Measurements from ENCODE around the gene ZDHHC14. TPM values are rescaled to one million over a fixed set of nuclear protein-coding genes. Genes with fewer than 3 reads are reported as not detected.

Gene ZDHHC14
- total RNA-seq, 1 experiment from 2014 or later: 3.2 TPM

- no peaks in the 10 kb centered on the region for H3K9me3 Mint-ChIP-seq (ENCODE audit: unreplicated experiment)
- peaks cover 17% of the 10 kb centered on the region for H3K4me1 Mint-ChIP-seq (ENCODE audit: insufficient read depth, unreplicated experiment)
Measured at GRCh38 chr6:157549468-157549745, 168.4 kb downstream of the ZDHHC14 start.

GRCh38 chr6:157550114-157550989, 169.4 kb downstream of the ZDHHC14 start:
- intact Hi-C loops (cut with micrococcal nuclease): loop anchor here (5.0 kb wide), 1 partner anchor 168 kb away; the partner anchor contains the start of gene ZDHHC14
- H3K9me3 Mint-ChIP-seq (ENCODE audit: unreplicated experiment): no peaks in the 10 kb centered on the region
- no TSS peak for BruUV-seq (replicated peaks)
- H3K4me3 Mint-ChIP-seq (ENCODE audit: unreplicated experiment): no peak overlapping the region
- no peak for TF ChIP-seq CTCF (IDR thresholded peaks at IDR 0.05; ENCODE audit: unreplicated experiment)
- ChIA-PET POLR2A (interaction anchor here (1.6 kb wide), 1 partner anchor 7 kb away, joined by 3 read pairs; no protein-coding TSS in a partner anchor), CTCF (no interaction called here)
- H3K4me1 Mint-ChIP-seq (ENCODE audit: insufficient read depth, unreplicated experiment): peaks cover 17% of the 10 kb centered on the region
- no peaks in the 10 kb centered on the region for H3K27me3 Mint-ChIP-seq (ENCODE audit: insufficient read depth, unreplicated experiment)
- DNase-seq (ENCODE audit: unreplicated experiment): no peak
- H3K27ac Mint-ChIP-seq (ENCODE audit: low read depth, unreplicated experiment): no peak overlapping the region
- H3K36me3 Mint-ChIP-seq (ENCODE audit: insufficient read depth, unreplicated experiment): no peaks in the 10 kb centered on the region

More at GRCh38 chr6:157549468-157549745, 168.4 kb downstream of the ZDHHC14 start:
- BruUV-seq (replicated peaks): no TSS peak
- ChIA-PET CTCF (interaction anchor here (0.5 kb wide), 1 partner anchor 14 kb away, joined by 3 read pairs; no protein-coding TSS in a partner anchor), POLR2A (no interaction called here)
- TF ChIP-seq CTCF (IDR thresholded peaks at IDR 0.05; ENCODE audit: unreplicated experiment): no peak
- no peak overlapping the region for H3K4me3 Mint-ChIP-seq (ENCODE audit: unreplicated experiment)
- no peaks in the 10 kb centered on the region for H3K27me3 Mint-ChIP-seq (ENCODE audit: insufficient read depth, unreplicated experiment)
- H3K27ac Mint-ChIP-seq (ENCODE audit: low read depth, unreplicated experiment): no peak overlapping the region
- DNase-seq (ENCODE audit: unreplicated experiment): no peak
- H3K36me3 Mint-ChIP-seq (ENCODE audit: insufficient read depth, unreplicated experiment): no peaks in the 10 kb centered on the region
- intact Hi-C loops (cut with micrococcal nuclease): no loop called here

- no peak overlapping the region for H3K4me3 Mint-ChIP-seq (ENCODE audit: unreplicated experiment)
- H3K9me3 Mint-ChIP-seq (ENCODE audit: unreplicated experiment): no peaks in the 10 kb centered on the region
- peaks cover 17% of the 10 kb centered on the region for H3K4me1 Mint-ChIP-seq (ENCODE audit: insufficient read depth, unreplicated experiment)
- H3K36me3 Mint-ChIP-seq (ENCODE audit: insufficient read depth, unreplicated experiment): no peaks in the 10 kb centered on the region
- TF ChIP-seq CTCF (IDR thresholded peaks at IDR 0.05; ENCODE audit: unreplicated experiment): no peak
- intact Hi-C loops (cut with micrococcal nuclease): loop anchor here (5.0 kb wide), 1 partner anchor 169 kb away; the partner anchor contains the start of gene ZDHHC14
- POLR2A ChIA-PET: interaction anchor here (0.9 to 2.0 kb wide), 3 partner anchors 8 to 227 kb away, joined by 3 to 8 read pairs (median 3); no protein-coding TSS in a partner anchor
- CTCF ChIA-PET: interaction anchor here (0.8 kb wide), 1 partner anchor 236 kb away, joined by 4 read pairs; no protein-coding TSS in a partner anchor
- peak; percentile 81 for DNase-seq (ENCODE audit: unreplicated experiment)
- H3K27me3 Mint-ChIP-seq (ENCODE audit: insufficient read depth, unreplicated experiment): no peaks in the 10 kb centered on the region
- BruUV-seq (replicated peaks): no TSS peak
- H3K27ac Mint-ChIP-seq (ENCODE audit: low read depth, unreplicated experiment): peak overlapping the region; percentile 83
Measured at GRCh38 chr6:157551041-157551832, 170.2 kb downstream of the ZDHHC14 start.

Measured in MCF 10A (cell line).